Hepatocyte (in vitro differentiated cells): Measurements from ENCODE around the gene MYO1D. TPM values are rescaled to one million over a fixed set of nuclear protein-coding genes. Genes with fewer than 3 reads are reported as not detected.

ENCODE experiments used
- DNase-seq: peaks from one replicate; pipeline ENCODE4 v3.0.0-alpha.2; 2016; ENCODE audit warnings: low spot score
- H2AFZ ChIP-seq: fragments of 200-600 bp; sonication (generic); 2 replicates; pipeline ENCODE4 v1.6.0; 2016; ENCODE audit warnings: antibody characterized with exemption, mild to moderate bottlenecking
- H3K27ac ChIP-seq: fragments of 200-600 bp; sonication (generic); 2 replicates; pipeline ENCODE4 v1.5.1; 2016; ENCODE audit warnings: mild to moderate bottlenecking
- H3K27me3 ChIP-seq: fragments of 200-600 bp; sonication (generic); 2 replicates; pipeline ENCODE4 v1.6.1; 2016
- H3K36me3 ChIP-seq: fragments of 200-600 bp; sonication (generic); replicated peaks from 2 replicates; pipeline ENCODE4 v1.5.1; 2016; ENCODE audit warnings: low read depth; ENCODE audit not compliant: insufficient read depth
- H3K4me1 ChIP-seq: fragments of 200-600 bp; sonication (generic); 2 replicates; pipeline ENCODE4 v1.5.1; 2016; ENCODE audit warnings: mild to moderate bottlenecking, moderate library complexity; ENCODE audit not compliant: insufficient read depth
- H3K4me2 ChIP-seq: fragments of 200-600 bp; sonication (generic); 2 replicates; pipeline ENCODE4 v1.6.0; 2016
- H3K4me3 ChIP-seq: fragments of 200-600 bp; sonication (generic); 2 replicates; pipeline ENCODE4 v1.5.1; 2016; ENCODE audit warnings: mild to moderate bottlenecking
- H3K79me2 ChIP-seq: fragments of 200-600 bp; sonication (generic); 2 replicates; pipeline ENCODE4 v1.6.0; 2017; ENCODE audit warnings: mild to moderate bottlenecking
- H3K9me2 ChIP-seq: fragments of 200-600 bp; sonication (generic); replicated peaks from 2 replicates; pipeline ENCODE4 v1.6.0; 2017; ENCODE audit warnings: mild to moderate bottlenecking; ENCODE audit not compliant: insufficient read depth
- H3K9me3 ChIP-seq: fragments of 200-600 bp; sonication (generic); 2 replicates; pipeline ENCODE4 v1.5.1; 2016; ENCODE audit warnings: low read depth, mild to moderate bottlenecking
- H4K20me1 ChIP-seq: fragments of 200-600 bp; sonication (generic); 2 replicates; pipeline ENCODE4 v1.6.0; 2016; ENCODE audit warnings: mild to moderate bottlenecking; ENCODE audit not compliant: insufficient read depth, poor library complexity, severe bottlenecking
- EZH2 ChIP-seq: fragments of 200-600 bp; sonication (generic); IDR thresholded peaks from 2 replicates; pipeline ENCODE4 v1.6.1; 2016; ENCODE audit warnings: antibody characterized with exemption, mild to moderate bottlenecking, borderline replicate concordance
- EZH2phosphoT487 ChIP-seq: fragments of 200-600 bp; sonication (generic); IDR thresholded peaks from one replicate; pipeline ENCODE4 v1.6.1; 2018; ENCODE audit warnings: antibody characterized with exemption, mild to moderate bottlenecking, low read depth, moderate library complexity; ENCODE audit not compliant: unreplicated experiment, severe bottlenecking
- WGBS: methylation state at CpG from one replicate; pipeline ENCODE4 v1.1.6; 2016; ENCODE audit warnings: low lambda C conversion rate; ENCODE audit errors: missing lambda C conversion rate; 5-methylcytosine and 5-hydroxymethylcytosine counted together
- polyA plus RNA-seq: library from polyadenylated mRNA; unstranded; fragments of >200 nt; fragmentation: Nextera tagmentation; extraction: Ambion mirVana; gene quantifications from 2 replicates; pipeline ENCODE4 v1.2.1, GENCODE V29; 2016
- total RNA-seq: library from RNA; depleted of rRNA; stranded (reverse); fragments of >200 nt; gene quantifications from 2 replicates; pipeline ENCODE4 v1.2.3, GENCODE V29; 2014
- TF ChIP-seq, protein P1 (sequence below): fragments of 200-600 bp; sonication (generic); IDR thresholded peaks from 2 replicates; pipeline ENCODE4 v1.5.1; 2016; ENCODE audit warnings: antibody characterized with exemption, mild to moderate bottlenecking; ENCODE audit not compliant: poor library complexity

Gene MYO1D
- total and polyA plus RNA-seq, 2 experiments from 2014 or later, result 36.2 to 89.0 TPM

DNA sequence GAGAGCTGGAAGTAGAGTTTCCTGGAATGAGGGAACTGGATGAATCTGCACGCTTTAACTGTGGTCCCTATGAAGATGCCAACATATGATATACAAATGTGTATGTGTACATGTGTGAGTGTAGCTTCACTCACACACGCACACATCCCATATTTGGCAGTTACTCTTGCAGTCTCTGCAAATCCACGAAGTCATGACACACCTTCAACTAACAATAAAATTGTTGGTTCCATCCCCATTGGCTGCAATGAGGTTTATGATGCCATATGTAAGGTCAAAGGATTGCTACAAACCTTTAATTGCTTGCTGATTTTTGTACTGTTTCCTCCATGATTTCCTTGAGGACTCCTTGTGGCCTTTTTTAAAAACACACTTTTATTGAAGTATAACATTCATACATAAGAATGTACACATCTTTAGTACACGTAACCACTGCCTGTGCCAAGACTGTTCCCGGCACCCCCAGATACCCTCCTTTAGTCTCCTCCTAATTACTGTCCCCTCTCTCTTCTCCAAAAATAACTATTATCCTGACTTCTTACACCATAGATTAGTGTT lies 22.0 kb downstream of the MYO1D start:
- peak overlapping the region; percentile 41 for H3K4me2 ChIP-seq
- peaks cover 81% of the 10 kb centered on the region for H3K79me2 ChIP-seq
- H2AFZ ChIP-seq, result no peak overlapping the region
- peak overlapping the region; percentile 46 for H3K27ac ChIP-seq
- H3K4me3 ChIP-seq, result no peak overlapping the region
- no peaks in the 10 kb centered on the region for H3K9me2 ChIP-seq
- no peaks in the 10 kb centered on the region for H3K9me3 ChIP-seq
- no peaks in the 10 kb centered on the region for H3K27me3 ChIP-seq
- H3K4me1 ChIP-seq, result peaks cover 4% of the 10 kb centered on the region
- WGBS, result 79% methylated on average over 5 of the region's 5 CpGs
- H3K36me3 ChIP-seq, result no peaks in the 10 kb centered on the region
- no peaks in the 10 kb centered on the region for H4K20me1 ChIP-seq
- peak; percentile 21 for DNase-seq
- no peak for TF ChIP-seq EZH2
- TF ChIP-seq, protein P1, sequence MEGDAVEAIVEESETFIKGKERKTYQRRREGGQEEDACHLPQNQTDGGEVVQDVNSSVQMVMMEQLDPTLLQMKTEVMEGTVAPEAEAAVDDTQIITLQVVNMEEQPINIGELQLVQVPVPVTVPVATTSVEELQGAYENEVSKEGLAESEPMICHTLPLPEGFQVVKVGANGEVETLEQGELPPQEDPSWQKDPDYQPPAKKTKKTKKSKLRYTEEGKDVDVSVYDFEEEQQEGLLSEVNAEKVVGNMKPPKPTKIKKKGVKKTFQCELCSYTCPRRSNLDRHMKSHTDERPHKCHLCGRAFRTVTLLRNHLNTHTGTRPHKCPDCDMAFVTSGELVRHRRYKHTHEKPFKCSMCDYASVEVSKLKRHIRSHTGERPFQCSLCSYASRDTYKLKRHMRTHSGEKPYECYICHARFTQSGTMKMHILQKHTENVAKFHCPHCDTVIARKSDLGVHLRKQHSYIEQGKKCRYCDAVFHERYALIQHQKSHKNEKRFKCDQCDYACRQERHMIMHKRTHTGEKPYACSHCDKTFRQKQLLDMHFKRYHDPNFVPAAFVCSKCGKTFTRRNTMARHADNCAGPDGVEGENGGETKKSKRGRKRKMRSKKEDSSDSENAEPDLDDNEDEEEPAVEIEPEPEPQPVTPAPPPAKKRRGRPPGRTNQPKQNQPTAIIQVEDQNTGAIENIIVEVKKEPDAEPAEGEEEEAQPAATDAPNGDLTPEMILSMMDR, result peak; percentile 4

DNA sequence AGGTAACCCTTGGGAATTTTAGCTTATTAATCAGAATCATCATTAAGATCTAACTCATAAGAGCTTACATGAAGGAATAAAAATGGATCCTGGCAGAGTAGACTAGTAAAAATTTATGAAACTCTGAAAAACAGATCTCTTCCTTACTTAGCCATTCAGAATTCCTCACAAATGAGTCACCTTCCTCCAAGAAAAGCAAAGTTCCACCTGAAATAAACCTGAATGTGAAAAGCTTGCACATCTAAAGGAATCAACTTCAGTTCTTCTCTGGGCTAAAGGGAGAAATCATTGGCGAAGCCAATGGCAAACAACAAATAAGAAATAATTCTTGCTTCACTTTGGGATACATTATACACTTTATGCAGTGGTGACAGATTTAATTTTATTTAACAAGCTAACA lies 22.7 kb downstream of the MYO1D start:
- Histone ChIP-seq H3K36me3 (no peaks in the 10 kb centered on the region), H3K79me2 (peaks cover 77% of the 10 kb centered on the region), H3K4me3 (no peak overlapping the region), H3K4me1 (peaks cover 4% of the 10 kb centered on the region), H3K27ac (peak overlapping the region; percentile 46), H4K20me1 (no peaks in the 10 kb centered on the region), H3K9me2 (no peaks in the 10 kb centered on the region), H3K9me3 (no peaks in the 10 kb centered on the region), H3K4me2 (peak overlapping the region; percentile 54), H2AFZ (no peak overlapping the region), H3K27me3 (no peaks in the 10 kb centered on the region)
- TF ChIP-seq EZH2phosphoT487 (no peak), EZH2 (no peak)
- TF ChIP-seq, protein P1, result no peak
- peak; percentile 17 for DNase-seq
- 69% methylated on average over 1 of the region's 1 CpG for WGBS

DNA sequence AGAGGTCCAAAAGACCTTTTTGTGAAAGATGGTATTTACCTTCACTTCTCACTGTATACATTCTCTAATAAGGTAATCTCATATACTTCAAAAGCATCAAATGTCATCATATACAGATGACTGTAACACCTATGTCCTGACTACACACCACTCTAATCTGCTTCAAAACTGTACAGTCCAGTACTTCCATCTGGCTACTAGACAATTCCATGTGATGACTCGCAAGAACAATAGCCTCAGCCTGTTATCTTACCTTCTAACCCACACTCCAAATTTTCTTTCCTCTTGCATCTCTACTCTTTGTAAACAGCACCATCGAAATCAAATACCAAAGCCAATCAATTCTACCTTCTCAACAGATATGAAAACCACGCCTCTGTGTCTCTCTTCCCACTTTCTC lies 24.1 kb downstream of the MYO1D start:
- 91% methylated on average over 3 of the region's 3 CpGs for WGBS
- TF ChIP-seq EZH2, result no peak
- TF ChIP-seq EZH2phosphoT487, result no peak
- TF ChIP-seq, protein P1, result no peak

DNA sequence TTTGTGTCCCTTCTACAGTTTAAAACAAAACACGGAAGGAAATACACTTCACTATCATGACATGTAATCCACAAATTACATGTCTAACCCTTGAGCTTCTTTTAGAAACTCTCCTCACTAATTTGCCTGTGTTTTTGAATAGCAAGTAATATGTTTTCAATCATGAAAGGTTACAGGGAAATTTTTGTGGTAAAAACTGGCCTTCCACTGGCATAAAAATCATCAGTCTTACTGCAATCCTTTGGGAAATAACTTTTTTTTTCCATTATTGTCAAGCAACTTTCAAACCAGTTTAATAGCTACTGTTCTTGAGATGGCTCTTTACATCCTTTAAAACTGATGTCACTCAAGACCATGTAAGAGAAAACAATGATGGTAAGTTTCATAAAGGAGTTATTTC lies 27.0 kb downstream of the MYO1D start:
- H3K79me2 ChIP-seq, result peaks cover 65% of the 10 kb centered on the region
- WGBS, result 86% methylated on average over 1 of the region's 1 CpG
- H3K4me1 ChIP-seq, result peaks cover 4% of the 10 kb centered on the region
- no peak overlapping the region for H2AFZ ChIP-seq
- no peak overlapping the region for H3K27ac ChIP-seq
- no peaks in the 10 kb centered on the region for H3K27me3 ChIP-seq
- no peaks in the 10 kb centered on the region for H3K9me2 ChIP-seq
- no peaks in the 10 kb centered on the region for H4K20me1 ChIP-seq
- H3K4me3 ChIP-seq, result no peak overlapping the region
- DNase-seq, result no peak
- H3K9me3 ChIP-seq, result no peaks in the 10 kb centered on the region
- H3K36me3 ChIP-seq, result no peaks in the 10 kb centered on the region
- TF ChIP-seq EZH2, result no peak
- TF ChIP-seq EZH2phosphoT487, result no peak
- TF ChIP-seq, protein P1, result no peak
- H3K4me2 ChIP-seq, result no peak overlapping the region

More for the DNA sequence above, 24.1 kb downstream of the MYO1D start:
- Histone ChIP-seq H3K36me3 (no peaks in the 10 kb centered on the region), H3K9me2 (no peaks in the 10 kb centered on the region), H3K27me3 (no peaks in the 10 kb centered on the region), H3K4me1 (peaks cover 4% of the 10 kb centered on the region), H3K4me3 (no peak overlapping the region), H3K4me2 (no peak overlapping the region), H2AFZ (no peak overlapping the region), H3K9me3 (no peaks in the 10 kb centered on the region), H3K79me2 (peaks cover 70% of the 10 kb centered on the region), H4K20me1 (no peaks in the 10 kb centered on the region), H3K27ac (no peak overlapping the region)
- DNase-seq, result no peak
